Activated CD8-positive, alpha-beta T cell treated with anti-CD3 and anti-CD28 coated beads, Interleukin-2, amount 10 ng/mL, durations not matched to agents 7 days and 5 days (primary cell): ENCODE data around the gene NPC1L1. TPM values are rescaled to one million over a fixed set of nuclear protein-coding genes. Genes with fewer than 3 reads are reported as not detected.

Experiments used
- ATAC-seq: fragments of 150-1000 bp; cut with Tn5 transposase; one replicate; pipeline ENCODE4 v1.10.0; 2021; ENCODE audit warnings: moderate library complexity
- CTCF ChIA-PET: fragments of 350-600 bp; sonication (Branson Sonifier 250); formaldehyde crosslinking; loops from one replicate; lab custom pipeline; 2021; ENCODE audit warnings: antibody characterized with exemption; lab: Charles Lee
- POLR2A ChIA-PET: fragments of 350-600 bp; sonication (Branson Sonifier 250); formaldehyde crosslinking; loops from one replicate; lab custom pipeline; 2021; ENCODE audit warnings: antibody characterized with exemption; lab: Charles Lee
- DNase-seq: peaks from one replicate; pipeline ENCODE4 v3.0.0-alpha.2; 2020
- H3K27ac Mint-ChIP-seq: one replicate; pipeline ENCODE4 v1.8.0; 2021; ENCODE audit warnings: mild to moderate bottlenecking, mixed read lengths
- H3K27me3 Mint-ChIP-seq: one replicate; pipeline ENCODE4 v1.8.0; 2021; ENCODE audit warnings: low read depth, mixed read lengths
- H3K36me3 Mint-ChIP-seq: one replicate; pipeline ENCODE4 v1.8.0; 2021; ENCODE audit warnings: low read depth, mixed read lengths
- H3K4me1 Mint-ChIP-seq: one replicate; pipeline ENCODE4 v1.8.0; 2021; ENCODE audit warnings: low read depth, mixed read lengths
- H3K4me3 Mint-ChIP-seq: one replicate; pipeline ENCODE4 v1.8.0; 2021; ENCODE audit warnings: mild to moderate bottlenecking, mixed read lengths
- H3K9me3 Mint-ChIP-seq: one replicate; pipeline ENCODE4 v1.8.0; 2022; ENCODE audit warnings: mixed read lengths; ENCODE audit not compliant: insufficient read depth
- total RNA-seq, 2 experiments: library from RNA; stranded (reverse); gene quantifications; one replicate each; pipeline ENCODE4 v1.2.3, GENCODE V29; 2021

Gene NPC1L1
- total RNA-seq, 2 experiments from 2014 or later = not detected

DNA sequence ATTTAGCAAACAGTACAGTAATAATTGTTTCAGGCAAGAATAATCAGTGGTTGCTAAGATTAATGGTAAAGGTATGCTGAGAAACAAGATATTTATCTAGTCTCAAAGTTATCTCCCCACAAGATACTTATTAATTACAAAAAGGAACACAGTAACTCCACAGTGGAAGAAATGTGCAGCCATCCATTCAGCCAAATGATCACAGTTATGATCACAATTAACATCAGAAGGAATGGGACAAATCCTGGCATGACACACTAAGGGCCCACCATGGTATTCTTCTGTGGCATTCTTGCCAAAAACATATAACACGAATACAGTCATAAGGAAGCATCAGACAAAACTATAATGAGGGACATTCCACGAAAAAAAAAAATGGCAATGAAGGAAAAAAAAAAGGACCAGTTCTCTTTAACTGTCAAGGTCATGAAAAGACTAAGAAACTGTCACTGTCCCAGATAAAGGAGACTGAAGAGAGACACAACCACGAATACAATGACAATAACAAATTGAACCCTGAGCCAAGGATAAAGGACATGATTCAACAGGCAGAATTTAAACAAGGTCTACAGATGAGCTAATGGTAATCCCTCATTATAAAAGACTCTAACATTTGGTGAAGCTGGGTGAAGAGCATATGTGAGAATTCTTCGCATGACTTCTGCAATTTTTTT lies 71.5 kb downstream of the NPC1L1 start:
- no peak for ATAC-seq
- Mint-ChIP-seq H3K27me3 (no peaks in the 10 kb centered on the region), H3K4me1 (peaks cover 51% of the 10 kb centered on the region), H3K27ac (no peak overlapping the region), H3K9me3 (no peaks in the 10 kb centered on the region), H3K4me3 (no peak overlapping the region), H3K36me3 (peaks cover 69% of the 10 kb centered on the region)
- no peak for DNase-seq
- ChIA-PET POLR2A (interaction anchor here (0.7 to 1.2 kb wide), 2 partner anchors 20 to 268 kb away, joined by 3 to 4 read pairs; no protein-coding TSS in a partner anchor), CTCF (interaction anchor here (0.7 to 1.6 kb wide), 2 partner anchors 37 to 96 kb away, joined by 3 to 4 read pairs; no protein-coding TSS in a partner anchor)

DNA sequence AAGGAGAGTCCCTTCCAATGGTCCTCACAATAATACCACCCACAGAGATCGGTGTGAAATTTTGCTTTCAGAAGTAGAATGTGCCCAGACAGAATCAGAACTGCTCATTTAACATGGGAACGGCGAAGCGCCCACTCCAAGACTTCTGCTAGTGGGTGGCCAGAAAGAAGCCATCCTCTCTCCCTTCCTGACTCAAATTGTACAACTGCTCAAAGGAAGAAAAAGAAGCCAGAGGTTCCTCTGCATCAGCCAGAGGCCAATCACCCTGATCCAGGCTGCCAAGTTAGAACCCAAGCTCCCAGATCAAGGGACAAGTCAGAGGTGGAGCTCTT lies 73.9 kb downstream of the NPC1L1 start:
- DNase-seq (no peak), ATAC-seq (no peak)
- Mint-ChIP-seq H3K4me3 (no peak overlapping the region), H3K27ac (peak overlapping the region; percentile 11), H3K4me1 (peaks cover 69% of the 10 kb centered on the region), H3K36me3 (peaks cover 61% of the 10 kb centered on the region), H3K27me3 (no peaks in the 10 kb centered on the region), H3K9me3 (no peaks in the 10 kb centered on the region)
- ChIA-PET POLR2A (interaction anchor here (1.8 kb wide), 1 partner anchor 23 kb away, joined by 6 read pairs; the partner anchor contains the start of gene NUDCD3), CTCF (interaction anchor here (1.0 to 1.5 kb wide), 6 partner anchors 10 to 227 kb away, joined by 3 to 5 read pairs (median 4); partner anchors contain the start of gene DDX56)

DNA sequence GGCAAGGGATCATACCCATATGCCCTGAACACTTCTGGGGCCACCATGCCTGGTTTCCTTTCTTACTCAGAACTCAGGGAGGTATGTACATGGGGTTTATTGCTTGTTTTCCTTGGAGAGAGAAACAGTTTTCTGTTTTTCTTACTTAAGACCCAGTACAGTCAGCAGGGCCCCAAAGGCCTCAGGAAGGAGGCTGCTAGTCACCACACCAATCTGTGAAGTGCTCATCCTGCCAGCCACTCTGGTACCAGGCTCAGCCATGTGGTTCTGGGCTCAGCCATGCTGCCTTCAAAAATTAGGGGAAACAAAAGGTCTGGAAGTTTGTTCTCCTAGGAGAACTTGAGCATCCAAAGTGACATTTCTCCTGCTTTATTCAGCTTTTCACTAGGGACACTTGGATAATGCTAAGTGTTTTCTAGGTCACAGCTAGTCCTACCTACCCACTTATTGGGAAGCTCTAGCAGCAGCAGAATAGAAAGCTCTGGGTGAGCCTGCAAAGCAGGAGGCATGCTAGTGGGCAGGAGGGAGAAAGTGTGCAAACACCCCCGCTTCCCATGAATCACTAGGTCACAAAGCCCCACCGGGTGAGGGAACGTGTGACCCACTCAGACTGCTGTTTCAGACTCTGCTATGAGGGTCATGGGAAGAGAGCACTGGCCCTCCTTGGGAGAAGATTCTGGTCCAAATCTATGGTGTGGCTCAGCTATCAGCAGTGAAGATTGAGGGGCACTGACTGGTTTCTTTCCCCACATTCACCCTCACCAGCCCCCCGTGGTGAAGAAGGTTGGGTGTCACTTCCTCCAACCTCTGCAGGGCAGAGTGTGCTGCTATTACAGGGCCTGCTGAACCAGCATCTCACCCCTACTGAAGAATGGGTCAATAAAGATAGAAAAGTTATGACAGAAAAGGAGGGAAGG lies 74.6 kb downstream of the NPC1L1 start:
- DNase-seq (peak; percentile 29), ATAC-seq (peak; percentile 42)
- peaks cover 74% of the 10 kb centered on the region for H3K4me1 Mint-ChIP-seq
- H3K27me3 Mint-ChIP-seq = no peaks in the 10 kb centered on the region
- ChIA-PET POLR2A (interaction anchor here (1.8 kb wide), 1 partner anchor 24 kb away, joined by 6 read pairs; the partner anchor contains the start of gene NUDCD3), CTCF (interaction anchor here (1.0 to 1.5 kb wide), 8 partner anchors 11 to 226 kb away, joined by 3 to 5 read pairs (median 4); partner anchors contain the start of gene DDX56)
- H3K9me3 Mint-ChIP-seq = no peaks in the 10 kb centered on the region
- H3K4me3 Mint-ChIP-seq = no peak overlapping the region
- peak overlapping the region; percentile 28 for H3K27ac Mint-ChIP-seq
- H3K36me3 Mint-ChIP-seq = peaks cover 60% of the 10 kb centered on the region

DNA sequence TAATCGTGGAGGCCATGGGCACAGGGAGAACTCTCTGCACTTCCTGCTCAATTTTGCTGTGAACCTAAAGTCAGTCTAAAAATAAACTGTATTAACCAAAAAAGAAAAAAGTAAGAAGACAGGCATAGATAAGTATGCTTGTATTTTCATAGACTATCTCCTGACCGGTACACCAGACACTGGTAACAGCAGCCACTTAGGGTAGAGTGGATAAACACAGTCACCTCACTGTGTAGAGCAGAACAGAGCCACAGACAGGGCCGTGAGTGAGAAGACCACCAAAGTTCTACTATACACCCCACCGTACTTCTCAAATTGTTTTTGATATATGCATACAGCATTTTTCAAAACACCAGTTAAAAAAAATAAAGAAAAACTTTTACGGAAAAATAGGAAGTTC lies 75.6 kb downstream of the NPC1L1 start:
- Mint-ChIP-seq H3K4me3 (no peak overlapping the region), H3K27me3 (no peaks in the 10 kb centered on the region), H3K36me3 (peaks cover 63% of the 10 kb centered on the region), H3K9me3 (no peaks in the 10 kb centered on the region), H3K4me1 (peaks cover 83% of the 10 kb centered on the region), H3K27ac (no peak overlapping the region)
- CTCF ChIA-PET = interaction anchor here (1.0 to 1.4 kb wide), 4 partner anchors 19 to 34 kb away, joined by 3 to 5 read pairs (median 4); partner anchors contain the start of gene NUDCD3
- POLR2A ChIA-PET = interaction anchor here (1.8 kb wide), 1 partner anchor 25 kb away, joined by 6 read pairs; the partner anchor contains the start of gene NUDCD3
- ATAC-seq (no peak), DNase-seq (no peak)

DNA sequence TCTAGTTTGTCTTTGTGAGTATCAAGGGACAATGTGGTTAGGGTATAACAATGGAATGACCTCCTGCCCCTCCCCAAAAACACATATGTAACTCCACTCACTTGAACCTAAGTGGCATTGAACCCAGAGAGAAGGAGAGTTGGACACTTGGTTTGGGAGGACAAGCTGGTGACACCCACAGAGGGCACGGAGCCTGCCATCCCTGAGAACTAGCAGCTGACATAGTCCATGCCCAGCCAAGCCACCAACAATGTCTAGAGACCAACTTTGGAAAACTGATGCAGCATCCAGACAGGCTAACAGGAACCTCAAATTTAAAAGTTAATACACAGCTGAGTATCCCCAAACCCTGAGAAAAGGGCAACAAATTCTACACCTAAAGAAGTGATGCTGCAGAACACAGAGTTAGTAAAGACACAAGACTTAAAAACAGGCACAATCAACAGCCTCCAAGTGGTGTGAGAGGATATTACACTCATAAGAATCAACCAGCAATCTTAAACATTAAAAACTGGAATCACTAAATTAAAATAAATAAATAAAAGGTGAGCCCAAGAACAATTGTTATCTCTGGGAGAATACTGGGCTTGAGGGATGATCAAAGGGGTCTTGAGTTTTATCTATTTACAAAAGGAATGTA lies 77.8 kb downstream of the NPC1L1 start:
- DNase-seq (no peak), ATAC-seq (no peak)
- Mint-ChIP-seq H3K27me3 (no peaks in the 10 kb centered on the region), H3K27ac (no peak overlapping the region), H3K4me1 (peaks cover 81% of the 10 kb centered on the region), H3K36me3 (peaks cover 64% of the 10 kb centered on the region), H3K4me3 (no peak overlapping the region), H3K9me3 (no peaks in the 10 kb centered on the region)
- ChIA-PET POLR2A (interaction anchor here (0.5 kb wide), 1 partner anchor 229 kb away, joined by 3 read pairs; no protein-coding TSS in a partner anchor), CTCF (interaction anchor here (0.8 to 1.7 kb wide), 5 partner anchors 21 to 223 kb away, joined by 3 to 8 read pairs (median 4); no protein-coding TSS in a partner anchor)

Other genes with a start within 250 kb of the NPC1L1 start
- gene CAMK2B, start 215.7 kb downstream of the NPC1L1 start, total RNA-seq = not detected
- gene NUDCD3, start 50.7 kb downstream of the NPC1L1 start, total RNA-seq = 10 to 100 TPM; 80.7 to 84.0 TPM
- 10 to 100 TPM; 83.6 to 86.5 TPM for gene DDX56, start 32.6 kb upstream of the NPC1L1 start, total RNA-seq
- 10 to 100 TPM; 63.8 to 65.9 TPM for gene TMED4, start 40.9 kb upstream of the NPC1L1 start, total RNA-seq
- gene OGDH, start 65.3 kb upstream of the NPC1L1 start, total RNA-seq = 100 to 1,000 TPM; 113 to 114 TPM
- gene ZMIZ2, start 207.5 kb upstream of the NPC1L1 start, total RNA-seq = 10 to 100 TPM; 77.8 to 80.7 TPM